Right atrium auricular region (tissue), 2 donors: ENCODE measurements around the gene NUDCD3. TPM values are rescaled to one million over a fixed set of nuclear protein-coding genes. Genes with fewer than 3 reads are reported as not detected.

Experiments
- DNase-seq: peaks from one replicate; pipeline ENCODE4 v3.0.0-alpha.2; 2019; ENCODE audit warnings: low spot score
- H3K27ac ChIP-seq, 2 donors: fragments of 200-600 bp; sonication (generic); 1 replicate in 1 of 2; 2 replicates in 1 of 2; pipeline ENCODE4 v1.5.1; 2016 to 2019
- H3K27me3 ChIP-seq, 2 donors: fragments of 200-600 bp; sonication (generic); one replicate each; pipeline versions ENCODE4 v1.5.1 to v1.6.0; 2017 to 2019
- H3K36me3 ChIP-seq: fragments of 200-600 bp; sonication (generic); one replicate; pipeline ENCODE4 v1.5.1; 2016
- H3K4me1 ChIP-seq, 2 donors: fragments of 200-600 bp; sonication (generic); one replicate each; pipeline versions ENCODE4 v1.5.1 to v1.6.0; 2017 to 2019
- H3K4me3 ChIP-seq, 2 donors: fragments of 200-600 bp; sonication (generic); 1 replicate in 1 of 2; 2 replicates in 1 of 2; pipeline ENCODE4 v1.5.1; 2017 to 2019; ENCODE audit warnings: mild to moderate bottlenecking in 1 of 2, moderate library complexity in 1 of 2
- H3K9me3 ChIP-seq, 2 donors: fragments of 200-600 bp; sonication (generic); one replicate each; pipeline ENCODE4 v1.5.1; 2019
- total RNA-seq, 2 donors: library from RNA; depleted of rRNA; stranded (reverse); fragments of >200 nt; gene quantifications; one replicate each; pipeline ENCODE4 v1.1.0, GENCODE V29; 2016
- TF ChIP-seq, protein P1 (sequence below), 2 donors: fragments of 200-600 bp; sonication (generic); IDR thresholded peaks; one replicate each; pipeline ENCODE4 v1.5.1; 2019; ENCODE audit warnings: antibody characterized with exemption in 2 of 2

NUDCD3 gene
- total RNA-seq, 2 donors from 2014 or later: 50.6 to 53.3 TPM

DNA sequence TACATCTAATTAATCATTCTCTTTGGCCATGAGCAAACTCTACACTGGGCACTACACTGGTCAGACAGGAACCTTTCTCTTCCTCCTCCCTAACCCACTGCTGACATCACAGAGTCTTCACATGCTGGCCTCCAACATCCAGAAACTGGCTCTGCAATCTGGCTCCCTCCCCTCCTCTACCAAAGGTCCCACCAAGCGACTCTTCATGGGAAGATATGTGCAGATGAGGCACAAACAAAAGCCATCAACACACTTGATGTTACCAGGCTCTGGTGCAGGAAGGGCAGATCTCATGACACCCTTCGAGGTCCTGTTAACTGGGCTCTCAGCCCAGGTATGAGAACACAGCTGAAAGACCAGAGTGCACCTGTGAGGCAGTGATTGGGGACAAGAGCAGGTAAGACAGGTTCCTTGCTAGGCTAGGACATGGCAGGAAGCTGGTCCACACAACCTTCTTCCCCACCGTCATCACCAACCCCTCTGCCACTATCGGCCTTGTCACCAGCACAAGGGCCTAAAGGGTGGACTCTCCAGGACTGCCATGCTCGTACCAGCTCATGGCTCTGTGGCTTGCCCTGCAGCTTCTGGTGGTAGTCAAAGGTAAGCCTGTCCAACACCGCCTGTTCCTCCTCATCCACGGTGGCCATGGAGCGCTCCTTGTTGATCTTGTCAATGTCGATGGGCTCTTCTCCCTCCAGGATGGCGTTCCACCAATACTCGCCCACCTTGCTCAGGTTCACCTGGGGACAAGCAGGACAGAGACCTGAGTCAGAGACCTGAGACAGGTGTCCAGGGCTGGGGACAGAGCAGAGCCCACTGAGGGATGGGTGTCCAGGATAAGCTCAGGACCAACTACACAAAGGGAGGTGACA is 98.5 kb downstream of the NUDCD3 start:
- Histone ChIP-seq H3K4me3 (no peak overlapping the region), H3K36me3 (peaks cover 50% of the 10 kb centered on the region), H3K4me1 (peaks cover 0 to 9% of the 10 kb centered on the region in 2 donors), H3K9me3 (no peaks in the 10 kb centered on the region), H3K27ac (no peak overlapping the region), H3K27me3 (no peaks in the 10 kb centered on the region)
- DNase-seq: peak; percentile 52
- TF ChIP-seq, protein P1, sequence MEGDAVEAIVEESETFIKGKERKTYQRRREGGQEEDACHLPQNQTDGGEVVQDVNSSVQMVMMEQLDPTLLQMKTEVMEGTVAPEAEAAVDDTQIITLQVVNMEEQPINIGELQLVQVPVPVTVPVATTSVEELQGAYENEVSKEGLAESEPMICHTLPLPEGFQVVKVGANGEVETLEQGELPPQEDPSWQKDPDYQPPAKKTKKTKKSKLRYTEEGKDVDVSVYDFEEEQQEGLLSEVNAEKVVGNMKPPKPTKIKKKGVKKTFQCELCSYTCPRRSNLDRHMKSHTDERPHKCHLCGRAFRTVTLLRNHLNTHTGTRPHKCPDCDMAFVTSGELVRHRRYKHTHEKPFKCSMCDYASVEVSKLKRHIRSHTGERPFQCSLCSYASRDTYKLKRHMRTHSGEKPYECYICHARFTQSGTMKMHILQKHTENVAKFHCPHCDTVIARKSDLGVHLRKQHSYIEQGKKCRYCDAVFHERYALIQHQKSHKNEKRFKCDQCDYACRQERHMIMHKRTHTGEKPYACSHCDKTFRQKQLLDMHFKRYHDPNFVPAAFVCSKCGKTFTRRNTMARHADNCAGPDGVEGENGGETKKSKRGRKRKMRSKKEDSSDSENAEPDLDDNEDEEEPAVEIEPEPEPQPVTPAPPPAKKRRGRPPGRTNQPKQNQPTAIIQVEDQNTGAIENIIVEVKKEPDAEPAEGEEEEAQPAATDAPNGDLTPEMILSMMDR (IDR thresholded peaks at IDR 0.05): no peak

DNA sequence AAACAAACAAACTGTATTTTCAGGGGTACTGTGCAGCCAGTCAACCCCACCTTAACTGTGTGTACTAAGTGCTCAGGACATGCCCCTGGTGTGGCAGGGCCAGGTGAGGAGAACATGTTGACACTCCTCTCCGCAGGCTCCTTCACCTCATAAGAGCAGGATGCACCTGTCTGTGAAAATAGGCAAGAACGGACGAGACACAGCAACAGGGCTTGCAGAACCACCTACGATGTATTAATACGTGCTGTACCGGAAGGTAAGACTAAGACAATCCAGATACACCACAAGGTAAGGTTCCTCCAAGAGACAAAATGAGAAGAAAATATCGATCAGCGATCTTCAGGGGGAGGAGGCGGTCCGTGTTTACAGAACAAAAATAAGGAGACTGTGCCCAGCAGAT is 99.3 kb downstream of the NUDCD3 start:
- H3K4me1 ChIP-seq: peaks cover 0 to 4% of the 10 kb centered on the region in 2 donors
- H3K27ac ChIP-seq: no peak overlapping the region
- no peaks in the 10 kb centered on the region for H3K9me3 ChIP-seq
- H3K4me3 ChIP-seq: no peak overlapping the region
- peak; percentile 34 for DNase-seq
- TF ChIP-seq, protein P1 (IDR thresholded peaks at IDR 0.05): no peak
- H3K36me3 ChIP-seq: peaks cover 50% of the 10 kb centered on the region
- no peaks in the 10 kb centered on the region for H3K27me3 ChIP-seq

DNA sequence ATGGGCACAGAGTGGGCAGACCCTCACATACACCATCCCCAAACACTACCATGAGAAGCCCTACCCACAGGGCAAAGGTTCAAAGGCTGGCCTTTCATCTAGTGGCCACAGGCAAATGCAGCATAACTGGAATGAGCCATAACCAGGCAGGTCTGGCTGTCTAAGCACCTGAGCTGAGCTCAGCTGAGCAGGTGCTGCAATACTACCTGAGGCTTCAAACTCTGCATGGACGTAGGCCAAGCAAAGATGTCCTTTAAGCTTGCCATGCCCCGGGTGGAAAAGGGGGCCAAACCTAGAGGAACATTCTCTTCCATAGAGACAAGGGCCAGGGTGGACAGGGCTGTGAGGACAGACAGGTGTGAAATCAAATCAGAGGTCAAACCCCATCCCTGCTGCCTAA is 99.8 kb downstream of the NUDCD3 start:
- TF ChIP-seq, protein P1 (IDR thresholded peaks at IDR 0.05): no peak
- DNase-seq: peak; percentile 48
- Histone ChIP-seq H3K9me3 (no peaks in the 10 kb centered on the region), H3K4me3 (no peak overlapping the region), H3K4me1 (peaks cover 0 to under 1% of the 10 kb centered on the region in 2 donors), H3K27me3 (no peaks in the 10 kb centered on the region), H3K36me3 (peaks cover 55% of the 10 kb centered on the region), H3K27ac (no peak overlapping the region)

DNA sequence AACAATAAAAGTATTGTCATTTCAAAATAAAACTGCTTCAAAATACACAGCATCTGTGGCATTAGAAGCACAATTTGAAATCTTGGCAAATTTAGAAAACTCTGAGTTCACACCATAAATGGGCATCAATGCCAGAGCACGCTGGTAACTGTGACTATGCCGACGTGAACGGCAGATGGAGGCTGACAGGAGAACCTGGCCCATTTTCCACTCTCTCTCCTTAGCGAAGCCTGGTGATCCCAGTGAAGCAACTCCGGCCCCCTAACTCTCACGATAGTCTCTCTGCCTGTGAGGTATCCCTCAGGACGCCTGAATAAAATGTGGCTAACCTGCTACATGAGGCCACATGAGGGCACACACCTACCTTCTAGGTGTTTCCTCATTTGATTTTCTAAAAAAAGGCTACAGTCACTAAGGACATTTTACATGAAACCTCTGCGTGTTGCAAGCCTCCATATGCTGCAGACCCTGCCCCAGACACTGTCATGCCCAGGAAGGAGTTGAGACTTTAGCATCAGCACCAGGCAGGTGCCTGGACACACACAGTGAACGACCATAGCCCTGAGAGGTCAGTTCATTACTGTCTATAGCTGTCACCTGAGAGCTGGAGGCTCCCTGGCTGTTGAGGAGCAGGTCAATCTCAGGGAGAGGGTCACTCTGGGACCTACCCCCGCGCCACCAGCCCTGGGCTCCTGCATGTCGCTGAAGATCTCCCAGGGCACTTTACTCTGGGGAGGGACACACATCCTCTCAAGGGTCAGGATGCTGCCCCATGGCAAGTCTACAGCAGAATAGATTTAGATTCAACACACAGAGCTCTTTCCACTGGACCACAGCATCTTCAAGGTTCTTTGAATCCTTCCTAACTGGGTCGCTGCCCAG is 102.1 kb downstream of the NUDCD3 start:
- TF ChIP-seq, protein P1 (IDR thresholded peaks at IDR 0.05): no peak
- Histone ChIP-seq H3K27ac (no peak overlapping the region), H3K9me3 (no peaks in the 10 kb centered on the region), H3K27me3 (no peaks in the 10 kb centered on the region), H3K4me1 (peaks cover 0 to 23% of the 10 kb centered on the region in 2 donors), H3K36me3 (peaks cover 70% of the 10 kb centered on the region), H3K4me3 (no peak overlapping the region)
- peak; percentile 23 for DNase-seq

DNA sequence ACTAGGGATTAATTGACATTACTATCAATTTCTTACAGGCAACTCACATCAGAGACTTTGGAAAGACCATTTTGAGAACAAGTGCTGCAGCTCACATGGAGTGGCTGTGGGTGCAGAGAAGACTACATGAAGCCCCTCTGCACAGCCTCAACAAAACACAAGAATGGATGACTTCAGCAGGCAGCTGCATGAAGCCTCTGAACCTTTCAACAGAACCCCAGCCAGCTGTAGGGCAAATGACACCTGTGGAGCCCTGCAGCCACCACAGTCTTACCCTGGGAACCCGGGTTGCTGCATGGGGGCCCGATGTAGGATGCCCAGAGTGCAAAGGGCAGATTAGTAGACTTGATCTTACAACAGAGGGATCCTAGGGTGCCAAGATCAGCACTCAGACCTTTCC is 103.1 kb downstream of the NUDCD3 start:
- TF ChIP-seq, protein P1 (IDR thresholded peaks at IDR 0.05): no peak
- peak; percentile 30 for DNase-seq
- Histone ChIP-seq H3K9me3 (no peaks in the 10 kb centered on the region), H3K4me3 (no peak overlapping the region), H3K4me1 (peaks cover 0 to 32% of the 10 kb centered on the region in 2 donors), H3K27ac (no peak overlapping the region), H3K36me3 (peaks cover 68% of the 10 kb centered on the region), H3K27me3 (no peaks in the 10 kb centered on the region)
